HepG2 (cell line): ENCODE data around the gene PMEL. TPM values are rescaled to one million over a fixed set of nuclear protein-coding genes. Genes with fewer than 3 reads are reported as not detected.

Source experiments
- BRD4 ChIP-seq: sonication (generic); formaldehyde crosslinking; IDR thresholded peaks from 2 replicates; pipeline ENCODE4 v1.4.0; 2020; ENCODE audit warnings: missing genetic modification reagents
- CSRNP1 ChIP-seq: sonication (generic); formaldehyde crosslinking; IDR thresholded peaks from 2 replicates; pipeline ENCODE4 v1.8.1; 2023; ENCODE audit warnings: mild to moderate bottlenecking, missing genetic modification reagents
- CTCF ChIP-seq: sonication (generic); formaldehyde crosslinking; IDR thresholded peaks from 2 replicates; pipeline ENCODE4 v1.5.0; 2020; ENCODE audit warnings: mild to moderate bottlenecking, missing genetic modification reagents, moderate library complexity
- EEA1 ChIP-seq: sonication (generic); formaldehyde crosslinking; IDR thresholded peaks from 2 replicates; pipeline ENCODE4 v1.5.1; 2020; ENCODE audit warnings: mild to moderate bottlenecking, missing genetic modification reagents, borderline replicate concordance
- PAX8 ChIP-seq: sonication (generic); formaldehyde crosslinking; IDR thresholded peaks from 2 replicates; pipeline ENCODE4 v1.8.0; 2022; ENCODE audit warnings: mild to moderate bottlenecking, missing genetic modification reagents, borderline replicate concordance
- PHF21A ChIP-seq: sonication (generic); formaldehyde crosslinking; IDR thresholded peaks from 2 replicates; pipeline ENCODE4 v1.5.0; 2020; ENCODE audit warnings: mild to moderate bottlenecking, missing genetic modification reagents
- POLR2AphosphoS5 ChIP-seq: IDR thresholded peaks from 2 replicates; pipeline ENCODE4 v1.6.1; 2012; ENCODE audit warnings: low read depth, low read length
- REXO4 ChIP-seq: sonication (generic); formaldehyde crosslinking; IDR thresholded peaks from 2 replicates; pipeline ENCODE4 v1.8.0; 2022; ENCODE audit warnings: missing genetic modification reagents, mild to moderate bottlenecking, borderline replicate concordance
- ZFYVE20 ChIP-seq: sonication (generic); formaldehyde crosslinking; IDR thresholded peaks from 2 replicates; pipeline ENCODE4 v1.8.0; 2023; ENCODE audit warnings: low read depth, mild to moderate bottlenecking, moderate library complexity, missing genetic modification reagents, borderline replicate concordance
- ZNF557 ChIP-seq: sonication (generic); formaldehyde crosslinking; IDR thresholded peaks from 2 replicates; pipeline ENCODE4 v1.4.0; 2020; ENCODE audit warnings: missing genetic modification reagents
- ZNF609 ChIP-seq: sonication (generic); formaldehyde crosslinking; IDR thresholded peaks from 2 replicates; pipeline ENCODE4 v1.4.0; 2020; ENCODE audit warnings: mild to moderate bottlenecking, missing genetic modification reagents, borderline replicate concordance
- ZNF687 ChIP-seq: sonication (generic); formaldehyde crosslinking; IDR thresholded peaks from 2 replicates; pipeline ENCODE4 v1.5.1; 2020; ENCODE audit warnings: mild to moderate bottlenecking, missing genetic modification reagents, moderate library complexity
- ZNF883 ChIP-seq: sonication (generic); formaldehyde crosslinking; IDR thresholded peaks from 2 replicates; pipeline ENCODE4 v1.5.1; 2020; ENCODE audit warnings: mild to moderate bottlenecking, missing genetic modification reagents; ENCODE audit errors: not compliant biosample characterization
- ZSCAN21 ChIP-seq: sonication (generic); formaldehyde crosslinking; IDR thresholded peaks from 2 replicates; pipeline ENCODE4 v1.8.0; 2022; ENCODE audit warnings: mild to moderate bottlenecking, missing genetic modification reagents, moderate library complexity, borderline replicate concordance
- ZSCAN22 ChIP-seq: sonication (generic); formaldehyde crosslinking; IDR thresholded peaks from 2 replicates; pipeline ENCODE4 v1.4.0; 2020; ENCODE audit warnings: mild to moderate bottlenecking, missing genetic modification reagents
- polyA plus RNA-seq, 8 experiments: library from polyadenylated mRNA; depleted of rRNA in 3 of 8; stranded (reverse) in 7 of 8; unstranded in 1 of 8; fragments of >200 nt; fragmentation: Illumina TruSeq in 4 of 8; extraction: Trizol in 4 of 8; gene quantifications; 2 replicates each; pipeline versions ENCODE4 v1.2.1 to v1.2.3, GENCODE V29; 2011 to 2016; ENCODE audit warnings: low read depth in 4 of 8, missing spikeins in 1 of 8, mixed read lengths in 1 of 8; ENCODE audit not compliant: insufficient read depth in 1 of 8
- total RNA-seq, 5 experiments: library from RNA; depleted of rRNA; stranded (reverse); fragments of >200 nt; fragmentation: Illumina TruSeq; extraction: Trizol; gene quantifications; 2 replicates each; pipeline ENCODE4 v1.2.3, GENCODE V29; 2016; ENCODE audit warnings: low read depth in 1 of 5

Gene PMEL
- total and polyA plus RNA-seq, 2 of the 13 experiments (the other 11 are each of a cell fraction or from before 2014, with no cell fraction given) = 0.49 to 3.3 TPM

GRCh38 chr12:55996715-55997534 lies 31.1 kb upstream of the PMEL start, which contains the start of gene SUOX (continued):
- TF ChIP-seq ZNF609 (CRISPR knock-in tag) (no peak; the same call in 1 of the 2 replicates), POLR2AphosphoS5 (peak; percentile 80), PHF21A (CRISPR knock-in tag) (peak; percentile 49; the same call in 1 of the 2 replicates), ZNF557 (CRISPR knock-in tag) (no peak), CTCF (CRISPR knock-in tag) (peak; percentile 20), ZSCAN21 (CRISPR knock-in tag) (no peak; the same call in 1 of the 2 replicates), REXO4 (CRISPR knock-in tag) (no peak), ZNF687 (CRISPR knock-in tag) (peak; percentile 76), ZFYVE20 (CRISPR knock-in tag) (no peak), BRD4 (peak; percentile 75), ZSCAN22 (no peak), EEA1 (CRISPR knock-in tag) (no peak), PAX8 (CRISPR knock-in tag) (no peak), ZNF883 (CRISPR knock-in tag) (peak; percentile 45), CSRNP1 (peak; percentile 65; the same call in 1 of the 2 replicates)
